HG02884 (cell line): Measurements from ENCODE around the gene PPP2R3B.
"Not testable (repeated sequence)": the region's sequence is repeated elsewhere in the genome, so short reads cannot be mapped to it uniquely, and the experiment has no call there.

ENCODE experiments used
- ATAC-seq: cut with Tn5 transposase; IDR thresholded peaks from one replicate; pipeline ENCODE4 v1.9.1; 2021; ENCODE audit warnings: mild to moderate bottlenecking, moderate library complexity; ENCODE audit not compliant: unreplicated experiment

PPP2R3B gene

DNA sequence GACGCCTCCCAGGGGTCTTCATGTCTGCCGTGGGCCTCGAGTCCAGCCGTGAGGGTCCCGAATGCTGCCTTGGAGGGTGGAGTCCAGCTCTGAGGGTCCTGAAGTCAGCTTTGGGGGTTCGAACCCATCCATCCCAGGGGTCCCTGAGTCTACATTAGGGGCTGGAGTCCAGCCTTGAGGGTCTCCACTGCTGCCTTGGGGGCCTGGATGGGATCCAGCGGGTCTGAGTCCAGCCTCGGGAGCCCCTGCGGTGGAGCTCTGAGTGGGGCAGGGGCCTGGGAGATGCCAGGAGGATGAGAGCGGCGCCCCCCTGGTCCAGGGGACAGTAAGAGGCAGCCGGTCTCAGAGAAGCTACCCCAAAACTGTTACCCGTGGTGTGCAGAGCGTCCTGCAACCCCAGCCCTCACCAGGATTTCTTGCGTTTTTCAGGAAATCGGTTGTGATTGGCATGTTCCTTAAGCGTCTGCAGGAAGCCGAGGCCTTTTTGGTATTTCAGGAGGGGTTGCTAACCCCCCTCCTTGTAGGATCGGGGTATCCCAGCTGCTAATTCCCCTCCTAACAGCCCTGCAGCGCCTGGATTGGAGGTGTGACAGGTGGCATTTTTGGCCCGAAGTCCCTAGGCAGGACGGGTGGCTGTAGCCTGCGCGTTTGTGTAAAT, 66.5 kb downstream of the PPP2R3B start:
- no peak for ATAC-seq

GRCh38 chrX:319579-320125, 67.1 kb downstream of the PPP2R3B start:
- ATAC-seq: no peak

- peak; percentile 80 for ATAC-seq
Observed at GRCh38 chrX:318739-319578, 67.7 kb downstream of the PPP2R3B start, which contains the start of gene GTPBP6. GTPBP6 (minus strand) TSS chrX:318796; CDS start chrX:318787, 9 bp downstream.

- ATAC-seq: peak; percentile 53
Observed at GRCh38 chrX:318068-318738, 68.5 kb downstream of the PPP2R3B start.

DNA sequence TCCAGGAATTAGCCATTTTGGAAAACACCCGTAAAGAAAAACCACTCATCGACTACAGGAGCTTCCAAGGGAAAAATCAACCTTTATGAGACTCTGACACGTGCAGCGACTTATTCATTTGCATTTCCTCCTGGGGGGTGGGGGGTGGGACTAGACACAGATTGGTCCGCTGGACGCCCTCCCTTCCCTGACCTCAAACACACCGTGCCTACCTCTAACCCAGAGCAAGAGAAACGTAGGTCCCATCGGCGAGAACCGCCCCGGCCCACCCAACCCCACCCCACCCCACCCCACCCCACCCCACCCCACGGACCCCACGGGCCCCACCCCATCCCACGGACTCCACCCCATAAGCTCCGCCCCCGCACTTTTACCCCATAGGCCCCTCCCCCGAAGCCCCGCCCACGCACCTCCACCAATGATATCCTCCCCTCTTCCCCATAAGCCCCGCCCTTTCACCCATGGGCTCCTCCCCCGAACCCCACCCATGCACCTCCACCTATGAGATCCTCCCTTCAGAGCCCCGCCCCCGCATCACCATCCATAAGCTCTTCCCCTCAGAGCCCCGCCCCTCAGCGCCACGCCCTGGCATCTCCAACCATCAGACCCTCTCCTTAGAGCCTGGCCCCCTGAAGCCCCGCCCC, 69.2 kb downstream of the PPP2R3B start:
- ATAC-seq: no peak

DNA sequence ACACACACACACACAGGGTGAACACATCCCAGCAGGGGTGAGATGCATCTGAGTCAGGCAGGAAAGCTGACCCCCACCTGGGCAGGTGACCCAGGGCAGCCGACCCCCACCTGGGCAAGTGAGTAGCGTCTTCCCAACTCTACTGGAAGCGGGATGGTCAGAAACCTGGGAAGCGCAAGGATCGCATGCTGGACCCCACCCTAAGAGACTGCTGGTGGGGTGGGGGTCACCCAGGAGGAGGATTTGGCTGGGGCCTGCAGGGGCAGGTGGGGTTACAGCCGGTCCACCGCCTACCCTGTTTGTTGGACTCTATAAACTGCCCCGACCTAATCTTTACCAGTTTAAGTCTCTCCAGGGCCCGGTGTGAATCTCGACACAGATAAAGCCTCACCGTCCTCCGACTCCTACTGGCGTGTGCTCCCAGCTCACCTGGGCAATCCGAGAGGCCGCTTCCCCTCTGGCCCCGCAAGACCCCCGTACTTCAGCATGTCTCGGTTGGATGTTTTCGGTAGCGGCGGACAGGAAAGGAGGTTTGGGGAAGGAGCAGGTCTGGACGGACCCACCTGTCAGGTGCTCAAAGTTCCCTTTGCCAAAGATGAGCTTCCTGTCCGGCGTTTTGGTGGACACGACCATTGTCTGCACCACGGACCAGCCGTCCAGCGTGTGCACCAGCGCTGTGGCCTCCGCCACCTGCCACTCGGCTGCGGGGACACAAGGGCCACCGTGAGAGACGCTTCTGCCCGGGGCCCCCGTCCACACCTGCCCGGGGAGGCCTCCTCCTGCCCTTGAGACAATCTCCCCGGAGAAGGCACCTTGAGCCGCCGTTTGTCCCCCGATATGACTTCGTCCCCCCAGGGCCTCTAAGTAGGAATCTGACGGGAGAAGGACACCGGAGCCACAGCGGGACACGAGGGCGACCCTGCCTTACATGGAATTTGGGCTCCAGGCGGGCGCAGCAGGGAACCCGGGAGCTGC, 70.1 kb downstream of the PPP2R3B start:
- no peak for ATAC-seq

- ATAC-seq: no peak
Observed at GRCh38 chrX:314781-315595, 71.7 kb downstream of the PPP2R3B start.

DNA sequence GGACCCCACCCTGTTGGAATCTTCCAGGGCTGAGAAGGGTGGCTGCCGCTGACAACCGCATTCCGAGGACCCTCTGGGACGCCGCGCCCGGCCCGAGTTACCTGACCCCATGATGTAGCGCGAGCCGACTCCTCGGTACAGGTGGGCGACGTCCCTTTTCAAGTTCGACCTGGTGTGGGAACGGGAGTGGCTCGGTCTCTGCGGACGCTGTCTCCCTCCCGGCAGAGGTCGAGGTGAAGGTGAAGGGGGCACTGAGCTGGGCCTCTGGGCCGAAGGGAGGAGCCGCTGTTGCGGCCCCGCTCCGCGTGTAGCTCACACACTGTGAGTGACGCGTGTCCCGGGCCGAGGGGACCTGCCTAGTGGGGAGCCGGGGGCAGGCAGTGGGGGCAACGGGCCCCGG, 72.7 kb downstream of the PPP2R3B start:
- ATAC-seq: no peak

DNA sequence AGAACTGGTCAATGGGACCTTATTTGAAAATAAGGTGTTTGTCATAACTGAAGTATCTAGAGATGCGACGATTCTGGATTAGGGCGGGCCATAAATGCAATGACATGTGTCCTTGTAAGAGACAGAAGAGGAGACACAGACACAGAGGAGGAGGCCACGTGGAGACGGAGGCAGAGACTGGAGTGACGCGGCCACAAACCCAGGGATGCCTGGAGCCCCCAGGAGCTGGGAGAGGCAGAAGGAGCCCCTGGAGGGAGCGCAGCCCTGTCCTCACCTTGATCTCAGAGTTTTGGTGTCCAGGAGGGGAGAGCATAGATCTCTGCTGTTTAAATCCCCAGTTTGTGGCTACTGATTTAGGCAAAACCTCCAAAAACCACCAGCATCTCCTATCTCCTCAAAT, 73.2 kb downstream of the PPP2R3B start:
- no peak for ATAC-seq

DNA sequence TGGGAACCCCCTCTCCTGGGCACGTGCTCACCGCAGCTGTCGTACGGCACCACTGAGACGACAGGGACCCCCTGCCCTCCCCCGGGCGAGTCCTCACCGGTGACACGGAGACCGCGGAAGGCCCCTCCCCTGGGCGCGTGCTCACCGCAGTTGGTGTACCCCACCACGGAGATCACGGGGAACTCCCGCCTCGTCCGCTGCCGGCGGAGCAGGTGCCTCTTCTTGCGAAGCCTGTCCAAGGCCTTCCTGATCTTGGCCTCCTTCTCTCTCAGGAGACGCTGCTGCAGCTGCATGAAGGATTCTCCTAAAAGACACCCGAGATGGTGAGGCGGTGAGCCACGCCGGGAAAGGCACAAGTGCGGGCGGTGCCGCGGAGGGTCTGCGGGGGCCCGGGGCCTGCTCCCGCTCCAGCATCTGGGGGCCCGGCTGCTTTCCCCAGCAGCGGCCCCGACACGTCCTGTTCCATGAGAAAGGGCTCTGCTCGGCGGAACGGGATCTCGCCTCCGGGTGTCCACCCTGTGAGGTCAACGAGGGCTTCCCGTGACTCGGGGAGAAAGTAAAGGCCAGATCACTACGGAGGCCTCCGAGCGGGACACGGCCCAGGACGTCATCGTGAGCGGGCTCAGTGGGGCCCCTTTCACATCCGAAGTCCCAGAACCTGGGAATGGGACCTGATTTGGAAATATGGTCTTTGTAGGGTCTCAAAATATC, 73.9 kb downstream of the PPP2R3B start:
- ATAC-seq: no peak

GRCh38 chrX:311156-312129, 75.3 kb downstream of the PPP2R3B start:
- no peak for ATAC-seq

DNA sequence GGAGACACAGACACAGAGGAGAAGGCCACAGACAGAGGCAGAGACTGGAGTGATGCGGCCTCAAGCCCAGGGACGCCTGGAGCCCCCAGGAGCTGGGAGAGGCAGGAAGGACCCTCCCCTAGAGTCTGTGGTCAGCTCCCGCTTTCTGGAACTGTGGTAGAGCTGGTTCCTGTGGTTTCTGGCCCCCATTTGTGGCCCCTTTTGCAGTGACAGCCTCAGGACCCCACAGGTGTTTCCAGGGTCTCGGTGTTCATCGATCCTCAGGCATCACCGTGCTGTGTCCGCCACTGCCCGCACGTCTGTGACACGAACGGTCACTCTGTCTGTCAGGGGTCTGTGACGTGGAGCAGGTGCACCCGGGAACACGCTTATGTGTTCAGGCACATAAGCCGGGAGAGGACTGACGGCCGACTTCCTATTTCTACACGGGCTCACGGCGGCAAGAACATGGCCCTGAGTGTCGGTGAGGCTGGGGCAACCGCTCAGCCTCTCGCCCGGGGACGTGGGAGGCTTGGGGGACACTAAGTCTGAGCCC, 76.0 kb downstream of the PPP2R3B start:
- no peak for ATAC-seq

DNA sequence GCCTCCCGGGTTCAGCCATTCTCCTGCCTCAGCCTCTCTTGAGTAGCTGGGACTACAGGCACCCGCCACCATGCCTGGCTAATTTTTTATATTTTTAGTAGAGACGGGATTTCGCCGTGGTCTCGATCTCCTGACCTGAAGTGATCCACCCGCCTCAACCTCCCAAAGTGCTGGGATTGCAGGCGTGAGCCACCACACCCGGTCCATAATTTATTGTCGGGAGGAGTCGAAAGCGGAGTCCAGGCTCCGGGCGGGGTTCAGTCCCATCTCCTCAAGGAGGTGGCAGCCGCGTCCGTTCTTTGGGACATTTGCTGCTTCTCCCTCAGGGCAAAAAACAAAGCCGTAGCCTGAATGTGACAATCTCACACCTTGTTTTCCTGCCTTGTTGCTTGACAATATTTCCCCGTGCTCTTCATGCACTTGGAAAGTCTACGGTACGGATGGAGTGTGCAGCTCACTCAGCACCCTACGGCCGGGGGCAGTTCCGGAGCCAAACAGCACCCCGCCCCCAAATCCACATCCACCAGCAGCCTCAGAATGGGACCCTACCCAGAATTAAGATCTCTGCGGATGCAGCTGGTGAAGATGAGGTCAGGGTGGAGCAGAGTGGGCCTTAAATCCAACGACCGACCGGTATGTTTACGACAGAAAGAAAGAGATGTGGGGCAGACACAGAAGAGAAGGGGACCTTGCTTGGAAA, 77.7 kb downstream of the PPP2R3B start:
- no peak for ATAC-seq

- ATAC-seq: no peak
Observed at GRCh38 chrX:307261-308111, 79.2 kb downstream of the PPP2R3B start.

DNA sequence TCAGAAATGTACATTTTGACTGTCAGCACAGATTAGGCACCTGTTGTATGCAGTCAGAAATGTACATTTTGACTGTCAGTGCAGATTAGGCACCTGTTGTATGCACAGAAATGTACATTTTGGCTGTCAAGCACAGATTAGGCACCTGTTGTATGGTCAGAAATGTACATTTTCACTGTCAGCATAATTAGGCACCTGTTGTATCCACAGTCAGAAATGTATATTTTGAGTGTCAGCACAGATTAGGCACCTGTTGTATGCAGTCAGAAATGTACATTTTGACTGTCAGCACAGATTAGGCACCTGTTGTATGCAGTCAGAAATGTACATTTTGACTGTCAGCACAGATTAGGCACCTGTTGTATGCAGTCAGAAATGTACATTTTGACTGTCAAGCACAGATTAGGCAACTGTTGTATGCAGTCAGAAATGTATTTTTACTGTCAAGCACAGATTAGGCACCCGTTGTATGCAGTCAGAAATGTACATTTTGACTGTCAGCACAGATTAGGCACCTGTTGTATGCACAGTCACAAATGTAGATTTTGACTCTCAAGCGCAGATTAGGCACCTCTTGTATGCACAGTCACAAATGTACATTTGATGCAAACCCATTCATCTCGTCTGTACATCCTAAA, 80.0 kb downstream of the PPP2R3B start:
- not testable (repeated sequence) for ATAC-seq
